Cardiac fibroblast (primary cell): ENCODE data around the gene C20orf144.
A peak's percentile ranks its signal among the peaks of the same experiment; 100 is the strongest.

Source experiments
- DNase-seq, 2 donors: peaks; one replicate each; pipeline versions ENCODE4 v3.0.0 to v3.0.0-alpha.2; 2010; ENCODE audit warnings: low read depth in 2 of 2
- H3K4me3 ChIP-seq, 2 donors: replicated peaks in 1 of 2; 1 replicate in 1 of 2; 2 replicates in 1 of 2; pipeline ENCODE4 v1.5.1; 2011; ENCODE audit warnings: low read depth in 2 of 2, low read length in 2 of 2, mild to moderate bottlenecking in 2 of 2, moderate library complexity in 1 of 2
- TF ChIP-seq, protein P1 (sequence below): IDR thresholded peaks from one replicate; pipeline ENCODE4 v1.5.1; 2011; ENCODE audit warnings: low read depth, mild to moderate bottlenecking, low read length, inconsistent platforms

The C20orf144 gene

DNA sequence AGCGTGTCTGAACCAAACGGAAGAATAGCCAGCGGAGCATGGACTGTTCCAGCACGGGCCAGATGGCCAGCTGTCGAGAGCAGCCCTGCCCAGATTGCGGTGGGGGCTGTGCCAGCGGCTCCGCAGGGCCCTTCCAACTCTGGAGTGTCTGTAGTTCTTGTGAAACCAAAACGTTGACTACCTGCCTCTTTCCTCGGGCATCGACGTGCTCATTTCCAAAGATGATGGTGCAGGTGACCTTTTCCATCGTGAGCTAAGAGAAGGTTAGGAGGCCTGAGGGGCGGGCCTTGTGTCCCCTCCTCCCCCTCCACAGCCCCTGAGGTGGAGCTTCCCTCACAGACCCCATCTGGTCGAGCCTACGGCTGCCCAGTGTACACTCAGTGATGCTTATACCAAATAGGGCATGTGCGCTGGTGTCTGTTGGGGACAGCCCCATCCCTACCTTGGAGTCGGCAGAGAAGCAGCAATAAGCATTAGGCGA, 12.9 kb upstream of the C20orf144 start:
- TF ChIP-seq, protein P1, sequence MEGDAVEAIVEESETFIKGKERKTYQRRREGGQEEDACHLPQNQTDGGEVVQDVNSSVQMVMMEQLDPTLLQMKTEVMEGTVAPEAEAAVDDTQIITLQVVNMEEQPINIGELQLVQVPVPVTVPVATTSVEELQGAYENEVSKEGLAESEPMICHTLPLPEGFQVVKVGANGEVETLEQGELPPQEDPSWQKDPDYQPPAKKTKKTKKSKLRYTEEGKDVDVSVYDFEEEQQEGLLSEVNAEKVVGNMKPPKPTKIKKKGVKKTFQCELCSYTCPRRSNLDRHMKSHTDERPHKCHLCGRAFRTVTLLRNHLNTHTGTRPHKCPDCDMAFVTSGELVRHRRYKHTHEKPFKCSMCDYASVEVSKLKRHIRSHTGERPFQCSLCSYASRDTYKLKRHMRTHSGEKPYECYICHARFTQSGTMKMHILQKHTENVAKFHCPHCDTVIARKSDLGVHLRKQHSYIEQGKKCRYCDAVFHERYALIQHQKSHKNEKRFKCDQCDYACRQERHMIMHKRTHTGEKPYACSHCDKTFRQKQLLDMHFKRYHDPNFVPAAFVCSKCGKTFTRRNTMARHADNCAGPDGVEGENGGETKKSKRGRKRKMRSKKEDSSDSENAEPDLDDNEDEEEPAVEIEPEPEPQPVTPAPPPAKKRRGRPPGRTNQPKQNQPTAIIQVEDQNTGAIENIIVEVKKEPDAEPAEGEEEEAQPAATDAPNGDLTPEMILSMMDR: no peak
- no peak overlapping the region for H3K4me3 ChIP-seq
- no peak for DNase-seq

DNA sequence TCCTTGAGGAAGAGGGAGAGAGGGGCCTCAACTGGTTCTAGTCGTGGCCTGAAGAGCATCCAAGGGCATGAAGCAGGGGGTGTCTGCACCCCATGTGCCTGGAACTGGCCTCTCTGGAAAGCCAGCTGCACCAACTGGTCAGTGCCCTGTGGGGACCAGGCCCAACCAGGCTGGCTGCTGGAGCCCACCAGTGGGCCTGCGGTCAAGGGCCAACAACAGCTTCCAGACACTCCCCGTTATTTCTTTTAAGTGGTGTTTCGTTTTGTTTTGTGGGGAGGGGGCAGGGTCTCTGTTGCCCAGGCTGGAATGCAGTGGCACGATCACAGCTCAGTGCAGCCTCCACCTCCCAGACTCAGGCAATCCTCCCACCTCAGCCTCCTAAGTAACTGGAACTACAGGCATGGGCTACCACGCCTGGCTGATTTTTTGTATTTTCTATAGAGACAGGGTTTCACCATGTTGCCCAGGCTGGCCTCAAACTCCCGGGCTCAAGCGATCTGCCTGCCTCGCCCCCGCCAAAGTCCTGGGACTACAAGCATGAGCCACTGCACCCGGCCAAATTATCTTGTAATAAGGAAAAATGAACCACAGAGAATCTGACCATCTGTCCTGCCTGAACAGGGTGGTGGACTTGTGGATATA, 11.9 kb upstream of the C20orf144 start:
- TF ChIP-seq, protein P1: no peak
- DNase-seq: no peak
- no peak overlapping the region for H3K4me3 ChIP-seq

DNA sequence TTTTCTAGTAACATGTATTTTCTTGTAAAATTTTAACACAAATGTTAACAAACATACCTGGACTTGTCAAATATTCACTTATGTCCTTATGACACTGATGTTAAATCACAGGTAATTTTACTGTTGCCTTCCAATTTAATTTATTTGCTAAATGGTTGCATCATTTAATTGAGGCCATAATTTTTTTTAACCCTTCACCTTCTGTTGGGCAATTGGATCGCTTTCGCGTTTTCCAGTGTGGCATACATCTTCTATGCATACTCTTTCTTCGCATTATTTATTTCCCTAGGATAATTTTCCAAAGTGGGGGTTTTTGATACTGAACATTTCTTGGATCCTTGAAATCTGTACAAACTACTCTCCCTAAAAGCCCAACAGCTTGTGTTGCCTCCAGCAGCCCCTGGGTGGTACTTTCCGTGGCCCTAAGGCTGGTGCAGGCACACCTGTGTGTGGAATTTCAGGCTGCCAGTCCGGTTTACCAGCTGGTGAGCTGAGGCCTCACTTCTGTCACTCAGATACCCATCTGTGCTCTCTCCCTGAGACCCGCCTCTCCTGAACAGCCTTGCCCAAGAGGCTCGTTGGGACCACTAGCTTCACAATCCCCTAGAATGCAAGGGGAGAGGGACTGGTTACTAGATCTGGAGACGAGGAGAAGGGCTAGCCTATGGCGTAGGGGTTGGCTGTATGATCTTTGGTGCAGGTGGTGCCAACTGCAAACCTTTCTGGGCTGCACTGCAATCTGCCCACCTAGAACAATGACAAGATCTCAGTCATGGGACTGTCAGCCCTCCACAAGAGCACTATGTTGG, 11.2 kb upstream of the C20orf144 start:
- no peak for DNase-seq
- TF ChIP-seq, protein P1: no peak
- H3K4me3 ChIP-seq: no peak overlapping the region

DNA sequence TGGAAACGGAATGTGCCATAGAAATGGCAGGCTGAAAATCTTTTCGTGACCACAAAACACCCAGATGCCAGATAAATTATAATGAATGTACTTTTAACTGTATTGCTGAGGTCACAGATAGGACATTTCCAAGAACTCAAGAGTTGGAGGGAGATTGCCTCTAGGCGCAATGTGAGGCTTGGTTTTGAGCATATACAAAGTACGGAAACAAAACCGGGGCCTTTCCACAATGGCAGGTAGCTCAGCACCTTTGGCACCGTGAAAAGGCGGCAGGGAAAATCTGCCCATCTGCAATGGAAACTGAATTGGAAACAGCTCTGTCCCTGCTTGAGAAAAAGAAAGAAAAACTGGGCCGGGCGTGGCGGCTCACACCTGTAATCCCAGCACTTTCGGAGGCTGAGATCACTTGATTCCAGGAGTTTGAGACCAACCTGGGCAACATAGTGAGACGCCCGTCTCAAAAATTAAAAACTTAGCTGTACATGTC, 10.5 kb upstream of the C20orf144 start:
- DNase-seq: no peak
- no peak overlapping the region for H3K4me3 ChIP-seq
- TF ChIP-seq, protein P1: no peak

DNA sequence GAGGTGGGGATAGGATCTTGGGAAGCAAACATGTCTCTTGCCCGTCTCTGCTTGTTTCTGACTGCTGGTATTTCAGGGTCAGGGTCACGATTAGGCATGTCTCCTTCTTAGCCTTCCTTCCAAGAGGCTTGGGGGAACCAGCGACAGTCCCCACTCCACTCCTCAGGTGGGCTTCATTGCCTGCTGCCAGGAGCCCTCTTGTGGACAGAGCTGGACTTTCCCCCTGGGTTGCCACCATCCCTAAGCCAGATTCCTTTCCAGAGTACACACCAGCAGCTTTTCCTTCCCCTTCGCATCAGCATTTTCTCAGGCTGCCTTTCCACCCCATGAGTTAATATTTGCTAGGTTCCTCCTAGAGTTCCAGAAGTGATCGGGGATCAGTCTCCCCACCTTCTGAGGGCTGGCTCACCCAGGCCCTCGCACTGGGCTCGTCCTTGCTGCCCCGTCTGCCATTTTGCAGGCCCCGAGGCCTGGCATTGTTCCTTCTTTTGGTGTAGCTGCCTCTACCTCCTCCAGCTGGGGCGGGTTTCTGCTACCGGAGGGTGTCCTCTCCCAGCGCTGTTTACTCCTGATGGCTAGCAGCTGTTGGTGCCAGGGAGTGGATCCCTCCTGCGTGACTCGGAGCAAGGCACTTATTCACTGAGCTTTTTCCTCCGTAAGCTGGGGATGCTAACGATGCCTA, 8.8 kb upstream of the C20orf144 start:
- peak; percentile 75 to 78 for DNase-seq
- no peak overlapping the region for H3K4me3 ChIP-seq
- TF ChIP-seq, protein P1: peak; percentile 95

DNA sequence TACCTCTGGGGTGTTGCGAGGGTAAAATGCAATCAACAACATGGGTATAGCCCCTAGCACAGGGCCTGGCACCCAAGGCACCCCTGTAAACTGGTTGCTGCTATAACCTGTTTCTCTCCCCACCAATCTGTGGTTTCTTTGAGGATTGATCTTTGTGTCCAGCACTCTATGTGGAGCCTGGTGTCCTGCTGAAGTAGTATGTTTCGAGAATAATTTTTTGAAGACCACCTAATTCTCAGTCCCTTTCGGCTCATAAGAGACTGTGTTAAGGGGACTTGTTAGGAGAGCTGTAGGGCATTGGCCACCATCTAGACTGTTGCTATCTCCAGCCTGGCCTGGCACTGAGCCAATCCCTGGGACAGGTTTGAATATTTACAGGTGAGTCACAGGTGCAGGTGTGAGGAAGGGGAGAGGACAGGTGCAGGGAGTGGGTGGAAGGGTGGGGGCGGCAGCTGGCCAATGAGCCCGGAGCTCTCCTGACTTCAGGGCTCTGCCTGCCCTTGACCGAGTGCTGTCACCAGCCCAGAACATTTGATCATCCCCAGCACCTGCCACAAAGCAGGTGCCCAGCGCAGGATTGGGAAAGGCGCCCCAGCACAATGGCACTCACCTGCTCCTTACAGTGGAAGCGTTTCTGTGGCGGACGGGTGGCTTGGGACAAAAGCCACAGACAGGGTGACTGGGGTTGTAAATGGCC, 8.1 kb upstream of the C20orf144 start:
- H3K4me3 ChIP-seq: no peak overlapping the region
- TF ChIP-seq, protein P1: no peak
- no peak for DNase-seq
